Gastrocnemius medialis (tissue), 4 donors: Measurements from ENCODE around the gene MAGI1.

ENCODE experiments used
- POLR2A ChIP-seq, 2 donors: fragments of 450-650 bp; IDR thresholded peaks; one replicate each; pipeline ENCODE4 v1.6.1; 2017; ENCODE audit warnings: antibody characterized with exemption in 2 of 2, mild to moderate bottlenecking in 2 of 2, moderate library complexity in 2 of 2
- TF ChIP-seq, protein P1 (sequence below), 5 experiments: fragments of 450-650 bp in 3 of 5; fragments of 200-600 bp in 2 of 5; sonication (generic) in 2 of 5; IDR thresholded peaks in 4 of 5; conservative IDR thresholded peaks in 1 of 5; 1 replicate in 4 of 5; 2 replicates in 1 of 5; pipeline ENCODE4 v1.5.1; 2016 to 2019; ENCODE audit warnings: antibody characterized with exemption in 5 of 5, mild to moderate bottlenecking in 3 of 5, moderate library complexity in 3 of 5

DNA sequence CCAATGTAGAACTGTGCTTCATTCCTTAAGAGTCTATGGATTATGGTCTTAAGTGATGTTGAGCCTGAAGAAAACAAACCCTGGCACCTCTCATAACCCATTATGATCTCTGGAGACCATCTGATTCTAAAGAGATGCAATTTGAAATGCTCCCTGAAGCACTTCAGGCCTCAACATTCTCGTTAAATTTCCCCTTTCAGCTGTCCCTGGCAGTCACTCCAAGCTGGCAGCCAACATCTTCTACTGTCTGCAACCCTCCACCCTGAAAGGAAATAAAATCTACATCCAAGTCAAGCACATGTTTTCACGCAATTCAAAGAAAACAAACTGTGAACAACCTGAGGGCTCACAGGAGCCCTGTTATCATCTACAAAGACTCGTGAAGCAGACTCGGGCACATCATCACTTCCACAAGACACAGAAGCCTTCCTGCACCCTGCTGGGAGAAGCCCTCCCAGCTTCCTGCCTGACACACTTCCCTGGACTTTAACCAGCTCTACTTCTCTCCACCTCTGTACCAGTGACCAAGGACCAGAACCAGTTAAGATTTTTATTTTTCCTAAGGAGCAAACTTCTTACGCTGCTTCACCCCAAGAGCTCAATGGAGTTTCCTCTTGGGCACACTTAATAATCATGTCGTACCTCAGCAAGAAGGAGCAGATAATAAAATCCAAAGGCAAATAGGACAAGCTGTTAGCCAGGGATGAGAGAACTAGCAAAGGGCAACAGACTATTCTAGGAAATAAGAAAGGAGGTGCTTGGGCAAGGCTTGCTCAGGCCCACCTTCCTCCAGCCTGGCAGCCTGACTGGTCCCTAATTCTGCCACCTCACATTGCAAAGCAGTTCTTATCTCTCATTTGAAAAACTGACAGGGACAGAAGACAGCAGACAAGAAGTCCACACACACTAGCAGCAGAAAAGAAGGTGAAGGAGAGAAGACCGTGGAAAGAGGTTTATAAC, 67.1 kb downstream of the MAGI1 start:
- TF ChIP-seq, protein P1, sequence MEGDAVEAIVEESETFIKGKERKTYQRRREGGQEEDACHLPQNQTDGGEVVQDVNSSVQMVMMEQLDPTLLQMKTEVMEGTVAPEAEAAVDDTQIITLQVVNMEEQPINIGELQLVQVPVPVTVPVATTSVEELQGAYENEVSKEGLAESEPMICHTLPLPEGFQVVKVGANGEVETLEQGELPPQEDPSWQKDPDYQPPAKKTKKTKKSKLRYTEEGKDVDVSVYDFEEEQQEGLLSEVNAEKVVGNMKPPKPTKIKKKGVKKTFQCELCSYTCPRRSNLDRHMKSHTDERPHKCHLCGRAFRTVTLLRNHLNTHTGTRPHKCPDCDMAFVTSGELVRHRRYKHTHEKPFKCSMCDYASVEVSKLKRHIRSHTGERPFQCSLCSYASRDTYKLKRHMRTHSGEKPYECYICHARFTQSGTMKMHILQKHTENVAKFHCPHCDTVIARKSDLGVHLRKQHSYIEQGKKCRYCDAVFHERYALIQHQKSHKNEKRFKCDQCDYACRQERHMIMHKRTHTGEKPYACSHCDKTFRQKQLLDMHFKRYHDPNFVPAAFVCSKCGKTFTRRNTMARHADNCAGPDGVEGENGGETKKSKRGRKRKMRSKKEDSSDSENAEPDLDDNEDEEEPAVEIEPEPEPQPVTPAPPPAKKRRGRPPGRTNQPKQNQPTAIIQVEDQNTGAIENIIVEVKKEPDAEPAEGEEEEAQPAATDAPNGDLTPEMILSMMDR (IDR thresholded peaks at IDR 0.05 in 4 of 5, conservative IDR thresholded peaks at IDR 0.05 in 1 of 5): no peak
- TF ChIP-seq POLR2A (IDR thresholded peaks at IDR 0.05): no peak
